Activated gamma-delta T cell treated with Interleukin-2 at 50 U/mL for 16 hours (primary cell): ENCODE data around the gene CCNK.
A peak's percentile ranks its signal among the peaks of the same experiment; 100 is the strongest.

Experiments used
- DNase-seq: peaks from one replicate; pipeline ENCODE4 v3.0.0-alpha.2; 2020

CCNK gene

GRCh38 chr14:99467336-99468078, 13.7 kb upstream of the CCNK start:
- DNase-seq: no peak

- no peak for DNase-seq
These were observed 13.1 kb upstream of the CCNK start for GRCh38 chr14:99468081-99468480.

GRCh38 chr14:99468836-99469592, 12.2 kb upstream of the CCNK start:
- no peak for DNase-seq

- DNase-seq: no peak
These were observed 9.5 kb upstream of the CCNK start for GRCh38 chr14:99471731-99472130.

GRCh38 chr14:99472937-99473336, 8.3 kb upstream of the CCNK start:
- no peak for DNase-seq

- DNase-seq: no peak
These were observed 7.8 kb upstream of the CCNK start for GRCh38 chr14:99473458-99473857.

GRCh38 chr14:99475179-99475578, 6.0 kb upstream of the CCNK start:
- DNase-seq: no peak

- DNase-seq: no peak
These were observed 5.5 kb upstream of the CCNK start for GRCh38 chr14:99475660-99476059.

GRCh38 chr14:99476864-99477263, 4.3 kb upstream of the CCNK start:
- DNase-seq: no peak

GRCh38 chr14:99478128-99478527, 3.1 kb upstream of the CCNK start:
- no peak for DNase-seq

- DNase-seq: no peak
These were observed 1.9 kb upstream of the CCNK start for GRCh38 chr14:99479160-99479905.

GRCh38 chr14:99479906-99480869, 1.0 kb upstream of the CCNK start, which contains the start of gene SETD3:
Gene SETD3 (minus strand): TSS chr14:99480859. CDS start chr14:99465805, 15,054 bp downstream.
- DNase-seq: peak; percentile 20

GRCh38 chr14:99481745-99482099, 513 bp downstream of the CCNK start:
- no peak for DNase-seq

GRCh38 chr14:99484106-99484505, 2.9 kb downstream of the CCNK start:
- DNase-seq: no peak

GRCh38 chr14:99497341-99497740, 16.1 kb downstream of the CCNK start:
- DNase-seq: no peak

- no peak for DNase-seq
These were observed 16.7 kb downstream of the CCNK start for GRCh38 chr14:99497894-99498293.

GRCh38 chr14:99502989-99503421, 21.8 kb downstream of the CCNK start:
- DNase-seq: no peak

GRCh38 chr14:99503848-99504453, 22.7 kb downstream of the CCNK start:
- DNase-seq: no peak

- DNase-seq: no peak
These were observed 23.9 kb downstream of the CCNK start for GRCh38 chr14:99505089-99505488.

- DNase-seq: no peak
These were observed 25.1 kb downstream of the CCNK start for GRCh38 chr14:99506276-99506675.

- DNase-seq: no peak
These were observed 26.8 kb downstream of the CCNK start for GRCh38 chr14:99507860-99508640.
